Subcutaneous adipose tissue (tissue), 4 donors: ENCODE data around the gene SLC6A12. TPM values are rescaled to one million over a fixed set of nuclear protein-coding genes. Genes with fewer than 3 reads are reported as not detected.

Experiments
- total RNA-seq, 4 donors: library from RNA; depleted of rRNA; stranded (reverse); fragments of >200 nt; gene quantifications; one replicate each; pipeline ENCODE4 v1.1.0, GENCODE V29; 2016
- TF ChIP-seq, protein P1 (sequence below): fragments of 450-650 bp; IDR thresholded peaks from one replicate; pipeline ENCODE4 v1.5.1; 2016; ENCODE audit warnings: low read depth, mild to moderate bottlenecking, control low read depth, antibody characterized with exemption, moderate library complexity

Gene SLC6A12
- total RNA-seq, 4 donors from 2014 or later, result 0.33 to 4.4 (median 1.5) TPM

DNA sequence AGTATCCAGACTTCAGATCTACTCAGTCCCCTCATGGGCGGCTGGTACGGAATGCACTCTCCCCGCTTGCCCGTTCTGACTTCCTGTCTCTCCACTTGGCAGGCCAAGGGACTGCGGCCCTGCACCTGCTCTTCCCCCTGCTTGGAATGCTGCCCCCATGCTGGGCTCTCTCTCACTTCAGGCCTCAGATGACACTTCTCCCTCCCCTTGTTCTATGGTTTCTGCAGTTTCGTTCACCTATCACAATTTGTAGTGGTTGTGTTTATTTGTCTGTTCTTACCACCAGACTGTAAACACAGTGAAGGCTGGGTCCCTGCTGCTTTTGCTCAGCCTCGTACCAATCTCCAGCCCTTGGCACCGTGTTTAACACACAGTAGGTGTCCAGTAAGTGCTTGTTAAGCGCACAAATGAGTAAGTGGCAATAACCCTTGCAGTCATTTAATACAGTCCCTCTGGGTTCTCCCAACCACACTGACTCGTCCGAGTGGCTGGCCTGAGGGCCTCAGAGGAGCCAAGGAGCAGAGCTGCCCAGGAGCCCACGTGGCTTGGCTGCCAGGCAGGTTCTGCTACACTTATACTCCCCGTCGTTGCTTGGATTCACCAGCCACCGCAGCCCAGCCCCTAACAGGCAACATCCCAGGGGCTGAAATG, 11.8 kb downstream of the SLC6A12 start:
- TF ChIP-seq, protein P1, sequence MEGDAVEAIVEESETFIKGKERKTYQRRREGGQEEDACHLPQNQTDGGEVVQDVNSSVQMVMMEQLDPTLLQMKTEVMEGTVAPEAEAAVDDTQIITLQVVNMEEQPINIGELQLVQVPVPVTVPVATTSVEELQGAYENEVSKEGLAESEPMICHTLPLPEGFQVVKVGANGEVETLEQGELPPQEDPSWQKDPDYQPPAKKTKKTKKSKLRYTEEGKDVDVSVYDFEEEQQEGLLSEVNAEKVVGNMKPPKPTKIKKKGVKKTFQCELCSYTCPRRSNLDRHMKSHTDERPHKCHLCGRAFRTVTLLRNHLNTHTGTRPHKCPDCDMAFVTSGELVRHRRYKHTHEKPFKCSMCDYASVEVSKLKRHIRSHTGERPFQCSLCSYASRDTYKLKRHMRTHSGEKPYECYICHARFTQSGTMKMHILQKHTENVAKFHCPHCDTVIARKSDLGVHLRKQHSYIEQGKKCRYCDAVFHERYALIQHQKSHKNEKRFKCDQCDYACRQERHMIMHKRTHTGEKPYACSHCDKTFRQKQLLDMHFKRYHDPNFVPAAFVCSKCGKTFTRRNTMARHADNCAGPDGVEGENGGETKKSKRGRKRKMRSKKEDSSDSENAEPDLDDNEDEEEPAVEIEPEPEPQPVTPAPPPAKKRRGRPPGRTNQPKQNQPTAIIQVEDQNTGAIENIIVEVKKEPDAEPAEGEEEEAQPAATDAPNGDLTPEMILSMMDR, result no peak

DNA sequence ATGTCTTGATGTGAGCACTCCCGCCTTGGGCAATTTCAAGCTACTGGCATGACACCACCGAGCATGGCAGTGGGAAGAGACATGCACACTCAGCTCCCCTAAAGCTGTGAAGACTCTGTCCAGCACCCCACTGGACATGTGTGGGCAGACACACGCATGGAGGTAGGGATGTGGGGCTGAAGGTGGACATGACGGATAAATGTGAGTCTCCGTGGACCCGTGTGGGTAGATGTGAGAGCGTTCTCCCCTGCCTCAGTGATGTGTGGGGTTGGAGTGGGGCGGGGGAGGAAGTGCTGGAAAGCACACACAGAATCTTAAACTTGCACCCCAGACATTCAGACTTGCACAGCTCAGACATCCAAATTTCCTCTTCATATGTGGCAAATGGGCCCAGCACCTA, 12.6 kb downstream of the SLC6A12 start:
- TF ChIP-seq, protein P1, result no peak

DNA sequence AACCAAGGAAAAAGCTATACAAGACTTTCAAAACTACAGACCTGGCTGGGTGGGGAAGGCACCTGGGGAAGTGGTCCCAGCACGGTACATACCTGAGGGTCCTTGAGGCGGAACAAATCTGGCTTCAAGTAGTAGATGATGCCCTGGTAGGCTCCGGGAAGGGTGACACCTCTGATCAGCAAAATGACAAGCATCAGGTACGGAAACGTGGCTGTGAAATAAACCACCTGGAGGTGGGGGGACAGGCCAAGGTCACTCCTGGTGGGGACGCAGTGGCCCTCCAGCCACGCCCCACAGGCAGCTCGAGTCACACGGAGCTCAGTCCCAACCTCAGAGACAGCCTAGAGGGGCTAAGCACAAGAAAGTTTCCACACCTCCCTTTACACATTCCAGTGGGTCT, 15.3 kb downstream of the SLC6A12 start:
- TF ChIP-seq, protein P1, result no peak

DNA sequence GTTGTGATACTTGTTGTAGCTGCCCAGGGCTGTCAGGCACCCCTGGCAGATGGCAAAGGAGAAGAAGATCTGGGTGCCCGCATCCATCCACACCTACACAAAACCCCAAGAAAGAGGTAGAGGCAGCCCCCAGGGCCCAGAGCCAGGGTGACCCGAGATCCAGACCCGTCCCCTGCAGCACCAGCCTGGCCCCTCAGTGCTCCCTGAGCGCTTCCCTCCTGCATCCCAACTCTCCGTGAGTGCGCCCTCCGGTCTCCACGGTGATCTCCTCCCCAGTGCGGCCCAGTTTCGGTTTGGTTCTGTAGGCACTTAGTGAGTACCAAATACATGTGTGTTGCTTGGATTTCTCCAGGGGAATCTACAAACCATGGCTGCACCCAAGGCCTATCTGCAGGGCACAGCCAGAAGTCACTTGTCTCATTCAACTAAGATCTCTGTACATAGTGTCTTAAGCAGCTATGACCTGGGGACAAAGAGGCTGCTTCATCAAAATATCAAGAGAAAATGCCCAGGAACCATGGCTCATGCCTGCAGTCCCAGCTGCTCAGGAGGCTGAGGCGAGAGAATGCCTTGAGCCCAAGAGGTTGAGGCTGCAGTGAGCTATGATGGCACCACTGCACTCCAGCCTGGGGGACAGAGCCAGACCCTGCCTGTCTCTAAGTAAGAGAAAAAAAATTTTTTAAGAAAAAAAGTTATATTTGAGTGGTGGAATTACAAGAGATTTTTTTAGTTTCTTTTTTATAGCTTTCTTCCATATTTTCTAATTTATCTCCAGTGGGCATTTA, 15.9 kb downstream of the SLC6A12 start:
- TF ChIP-seq, protein P1, result no peak

DNA sequence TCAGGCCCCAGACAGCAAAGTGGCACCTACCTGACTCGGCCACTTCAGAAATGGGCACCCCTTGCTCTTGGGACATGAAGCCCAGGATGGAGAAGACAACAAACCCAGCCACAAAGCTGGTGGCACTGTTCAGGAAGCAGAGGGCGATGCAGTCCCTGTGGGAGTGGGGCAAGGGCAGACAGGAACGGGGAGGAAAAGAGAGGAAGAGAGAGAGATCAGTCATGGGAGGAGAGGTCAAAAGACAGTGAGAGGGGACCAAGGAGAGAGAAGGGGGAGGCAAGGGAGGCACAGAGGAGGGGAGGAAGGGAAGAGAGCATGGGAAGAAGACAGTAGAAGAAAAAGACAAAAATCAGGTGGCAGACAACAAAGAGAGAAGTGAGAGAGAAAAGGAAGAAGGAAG, 16.6 kb downstream of the SLC6A12 start:
- TF ChIP-seq, protein P1, result no peak

DNA sequence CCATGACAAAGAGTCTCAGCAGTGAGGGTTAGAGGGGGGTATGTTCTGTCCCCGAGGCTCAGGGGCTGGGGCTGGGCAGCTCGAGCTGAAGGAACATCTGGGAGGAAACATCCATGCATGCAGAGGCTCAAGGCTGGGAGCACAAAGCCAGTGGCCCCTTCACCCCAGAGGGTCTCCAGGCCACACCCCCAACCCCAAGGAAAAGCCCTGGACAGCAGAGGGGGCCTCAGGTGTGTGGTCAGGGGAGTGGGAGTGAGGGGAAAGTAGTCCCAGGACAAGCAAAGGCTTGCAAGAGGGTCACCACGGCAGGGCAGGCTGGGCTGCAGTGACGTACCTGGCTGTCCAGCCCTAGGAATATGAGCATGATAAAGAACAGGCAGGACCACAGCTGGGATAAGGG, 17.5 kb downstream of the SLC6A12 start:
- TF ChIP-seq, protein P1, result no peak

DNA sequence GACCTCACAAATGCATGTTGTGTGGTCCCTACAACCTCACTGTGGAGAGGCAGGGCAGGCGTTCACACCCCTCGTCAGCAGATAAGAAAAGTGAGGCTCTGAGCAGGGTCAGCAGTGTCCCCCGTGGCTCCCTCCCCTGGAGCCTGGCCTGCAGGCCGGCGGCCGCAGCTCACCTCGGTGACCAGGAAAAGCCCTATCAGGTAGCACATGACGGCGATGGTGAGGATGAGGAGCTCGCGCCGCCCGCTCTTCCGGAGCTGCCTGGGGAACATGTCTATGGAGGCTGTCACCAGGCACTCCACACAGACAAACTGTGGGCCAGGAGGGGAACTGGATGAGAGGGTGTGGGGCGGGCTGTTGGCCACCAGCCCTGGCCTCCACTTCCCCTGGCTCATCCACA, 18.0 kb downstream of the SLC6A12 start:
- TF ChIP-seq, protein P1, result no peak
